PC-3 (cell line): ENCODE measurements around the gene ATP2B2. TPM values are rescaled to one million over a fixed set of nuclear protein-coding genes. Genes with fewer than 3 reads are reported as not detected.

ENCODE experiments used
- ATAC-seq: fragments of 200-7000 bp; cut with Tn5 transposase; 2 replicates; pipeline ENCODE4 v1.9.1; 2020; ENCODE audit warnings: mild to moderate bottlenecking, moderate library complexity
- BruUV-seq: library from RNA; stranded (reverse); fragments of 400-500 nt; replicated peaks from 2 replicates; lab custom pipeline; 2021; lab: Mats Ljungman, UMichigan
- CTCF ChIA-PET: fragments of 300-600 bp; sonication (Branson Sonifier 250); formaldehyde crosslinking; loops from one replicate; lab custom pipeline; 2022; ENCODE audit warnings: antibody characterized with exemption; lab: Charles Lee
- POLR2A ChIA-PET: fragments of 300-600 bp; sonication (Branson Sonifier 250); formaldehyde crosslinking; loops from one replicate; lab custom pipeline; 2022; ENCODE audit warnings: antibody characterized with exemption; ENCODE audit not compliant: unreplicated experiment; lab: Charles Lee
- DNase-seq: peaks from one replicate; pipeline ENCODE4 v3.0.0-alpha.2; 2015
- H2AFZ ChIP-seq: fragments of 300-600 bp; sonication (generic); 2 replicates; pipeline ENCODE4 v1.6.0; 2016; ENCODE audit warnings: antibody characterized with exemption, low read length
- H3F3A ChIP-seq: fragments of 300-600 bp; sonication (generic); one replicate; pipeline ENCODE4 v1.6.0; 2017; ENCODE audit warnings: antibody characterized with exemption, low read length, control low read depth, mild to moderate bottlenecking; ENCODE audit not compliant: unreplicated experiment
- H3K27ac ChIP-seq: fragments of 300-600 bp; sonication (generic); 2 replicates; pipeline ENCODE4 v1.5.1; 2016; ENCODE audit warnings: mild to moderate bottlenecking, low read length
- H3K27me3 ChIP-seq: fragments of 300-600 bp; sonication (generic); 2 replicates; pipeline ENCODE4 v1.6.1; 2016; ENCODE audit warnings: low read length, mixed read lengths
- H3K36me3 ChIP-seq: fragments of 300-600 bp; sonication (generic); 2 replicates; pipeline ENCODE4 v1.6.1; 2016; ENCODE audit warnings: low read depth, mixed run types, low read length, mixed read lengths
- H3K4me1 ChIP-seq: fragments of 300-600 bp; sonication (generic); 2 replicates; pipeline ENCODE4 v1.5.1; 2016; ENCODE audit warnings: low read length; ENCODE audit not compliant: insufficient read depth
- H3K4me2 ChIP-seq: fragments of 300-600 bp; sonication (generic); 2 replicates; pipeline ENCODE4 v1.6.0; 2016; ENCODE audit warnings: low read length
- H3K4me3 ChIP-seq: fragments of 300-600 bp; sonication (generic); 2 replicates; pipeline ENCODE4 v1.5.1; 2016; ENCODE audit warnings: mild to moderate bottlenecking, low read length, mixed read lengths
- H3K79me2 ChIP-seq: fragments of 300-600 bp; sonication (generic); 2 replicates; pipeline ENCODE4 v1.6.1; 2017; ENCODE audit warnings: low read length, mixed read lengths
- H3K9ac ChIP-seq: fragments of 300-600 bp; sonication (generic); 2 replicates; pipeline ENCODE4 v1.6.0; 2016; ENCODE audit warnings: mild to moderate bottlenecking, low read length
- H3K9me2 ChIP-seq: fragments of 300-600 bp; sonication (generic); replicated peaks from 2 replicates; pipeline ENCODE4 v1.6.1; 2016; ENCODE audit warnings: mixed run types, low read length, mixed read lengths
- H3K9me3 ChIP-seq: fragments of 300-600 bp; sonication (generic); 2 replicates; pipeline ENCODE4 v1.6.1; 2016; ENCODE audit warnings: low read length, mixed read lengths
- H4K20me1 ChIP-seq: fragments of 300-600 bp; sonication (generic); 2 replicates; pipeline ENCODE4 v1.6.1; 2016; ENCODE audit warnings: low read length, mixed read lengths
- CTCF ChIP-seq: fragments of 300-600 bp; sonication (generic); conservative IDR thresholded peaks from 2 replicates; pipeline ENCODE4 v1.5.1; 2017; ENCODE audit warnings: antibody characterized with exemption, low read depth, mild to moderate bottlenecking, low read length
- EZH2 ChIP-seq: fragments of 300-600 bp; sonication (generic); IDR thresholded peaks from one replicate; pipeline ENCODE4 v1.6.1; 2017; ENCODE audit warnings: antibody characterized with exemption, mild to moderate bottlenecking, low read length; ENCODE audit not compliant: unreplicated experiment
- EZH2phosphoT487 ChIP-seq: fragments of 300-600 bp; sonication (generic); IDR thresholded peaks from 2 replicates; pipeline ENCODE4 v1.6.1; 2018; ENCODE audit warnings: mild to moderate bottlenecking, antibody characterized with exemption, low read length, borderline replicate concordance
- intact Hi-C: fragments of 100-400 bp; cut with micrococcal nuclease; formaldehyde crosslinking; loops from 2 replicates; pipeline ENCODE4 v1.9.0; 2023
- total RNA-seq: library from RNA; depleted of rRNA; stranded (reverse); fragments of >200 nt; gene quantifications from 2 replicates; pipeline ENCODE4 v1.2.3, GENCODE V29; 2014

The ATP2B2 gene
- total RNA-seq, 1 experiment from 2014 or later = not detected

- H3K4me2 ChIP-seq = no peak overlapping the region
- no peak overlapping the region for H3K27ac ChIP-seq
- H3K9me3 ChIP-seq = peaks cover 16% of the 10 kb centered on the region
- no peak overlapping the region for H2AFZ ChIP-seq
- ATAC-seq (no peak), DNase-seq (no peak)
- no peak overlapping the region for H3K4me3 ChIP-seq
- no peaks in the 10 kb centered on the region for H3K79me2 ChIP-seq
- intact Hi-C loops = no loop called here
- no peaks in the 10 kb centered on the region; the same call in 1 of the 2 replicates for H3K36me3 ChIP-seq
- no peaks in the 10 kb centered on the region for H3F3A ChIP-seq
- TF ChIP-seq CTCF = no peak
- TF ChIP-seq EZH2phosphoT487 = no peak
- TF ChIP-seq EZH2 = no peak
- peaks cover 10% of the 10 kb centered on the region; the same call in 1 of the 2 replicates for H3K27me3 ChIP-seq
- no peaks in the 10 kb centered on the region for H3K9me2 ChIP-seq
- ChIA-PET POLR2A (no interaction called here), CTCF (no interaction called here)
- BruUV-seq = no TSS peak
- H3K9ac ChIP-seq = no peak overlapping the region
- H3K4me1 ChIP-seq = no peaks in the 10 kb centered on the region
- H4K20me1 ChIP-seq = no peaks in the 10 kb centered on the region
These were observed 120.6 kb downstream of the ATP2B2 start for GRCh38 chr3:10384541-10385360.

- Histone ChIP-seq H3F3A (no peaks in the 10 kb centered on the region), H3K9me3 (peaks cover 12% of the 10 kb centered on the region), H4K20me1 (no peaks in the 10 kb centered on the region), H3K27ac (no peak overlapping the region), H3K4me2 (no peak overlapping the region), H3K27me3 (peaks cover 10% of the 10 kb centered on the region; the same call in 1 of the 2 replicates), H2AFZ (no peak overlapping the region), H3K9ac (no peak overlapping the region), H3K79me2 (no peaks in the 10 kb centered on the region), H3K36me3 (no peaks in the 10 kb centered on the region; the same call in 1 of the 2 replicates), H3K4me3 (no peak overlapping the region), H3K4me1 (no peaks in the 10 kb centered on the region), H3K9me2 (no peaks in the 10 kb centered on the region)
- DNase-seq (no peak), ATAC-seq (no peak)
- BruUV-seq = no TSS peak
- CTCF ChIA-PET = no interaction called here
- intact Hi-C loops = no loop called here
- POLR2A ChIA-PET = no interaction called here
- TF ChIP-seq CTCF (no peak), EZH2phosphoT487 (no peak), EZH2 (no peak)
These were observed 121.5 kb downstream of the ATP2B2 start for GRCh38 chr3:10383850-10384248.
